Upper lobe of right lung (tissue), 1 donor: Measurements from ENCODE around the gene ESYT2. TPM values are rescaled to one million over a fixed set of nuclear protein-coding genes. Genes with fewer than 3 reads are reported as not detected.
A peak's percentile ranks its signal among the peaks of the same experiment; 100 is the strongest.

Experiments used
- ATAC-seq: fragments of 200-7000 bp; cut with Tn5 transposase; one replicate; pipeline ENCODE4 v1.9.1; 2020; ENCODE audit warnings: mild to moderate bottlenecking, moderate library complexity
- DNase-seq: peaks from one replicate; pipeline ENCODE4 v3.0.0-alpha.2; 2020
- H3K27ac ChIP-seq: fragments of 200-600 bp; one replicate; pipeline ENCODE4 v1.8.0; 2022
- H3K27me3 ChIP-seq: fragments of 200-600 bp; one replicate; pipeline ENCODE4 v1.8.0; 2022; ENCODE audit warnings: mild to moderate bottlenecking
- H3K36me3 ChIP-seq: fragments of 200-600 bp; one replicate; pipeline ENCODE4 v1.8.0; 2022
- H3K4me1 ChIP-seq: fragments of 200-600 bp; one replicate; pipeline ENCODE4 v1.8.0; 2022
- H3K4me3 ChIP-seq: fragments of 200-600 bp; one replicate; pipeline ENCODE4 v1.8.0; 2022; ENCODE audit warnings: mild to moderate bottlenecking
- H3K9me3 ChIP-seq: fragments of 200-600 bp; one replicate; pipeline ENCODE4 v1.8.0; 2022
- CTCF ChIP-seq: fragments of 200-600 bp; IDR thresholded peaks from one replicate; pipeline ENCODE4 v1.8.0; 2022; ENCODE audit warnings: antibody characterized with exemption
- intact Hi-C: fragments of 100-400 bp; cut with DNase I; formaldehyde crosslinking; loops from one replicate; pipeline ENCODE4 v1.11.0; 2022
- total RNA-seq: library from RNA; stranded (reverse); fragmentation: NEBNext Ultra II Directional; extraction: Animal tissue kit (Norgen Biotek cat#: 25700); gene quantifications from one replicate; pipeline ENCODE4 v1.2.1, GENCODE V29; 2021
- donor health status: DM: no; HTN: yes; CAD: no; lungs with severe emphysema.

Gene ESYT2
- total RNA-seq, 1 donor from 2014 or later, result 63.1 TPM

DNA sequence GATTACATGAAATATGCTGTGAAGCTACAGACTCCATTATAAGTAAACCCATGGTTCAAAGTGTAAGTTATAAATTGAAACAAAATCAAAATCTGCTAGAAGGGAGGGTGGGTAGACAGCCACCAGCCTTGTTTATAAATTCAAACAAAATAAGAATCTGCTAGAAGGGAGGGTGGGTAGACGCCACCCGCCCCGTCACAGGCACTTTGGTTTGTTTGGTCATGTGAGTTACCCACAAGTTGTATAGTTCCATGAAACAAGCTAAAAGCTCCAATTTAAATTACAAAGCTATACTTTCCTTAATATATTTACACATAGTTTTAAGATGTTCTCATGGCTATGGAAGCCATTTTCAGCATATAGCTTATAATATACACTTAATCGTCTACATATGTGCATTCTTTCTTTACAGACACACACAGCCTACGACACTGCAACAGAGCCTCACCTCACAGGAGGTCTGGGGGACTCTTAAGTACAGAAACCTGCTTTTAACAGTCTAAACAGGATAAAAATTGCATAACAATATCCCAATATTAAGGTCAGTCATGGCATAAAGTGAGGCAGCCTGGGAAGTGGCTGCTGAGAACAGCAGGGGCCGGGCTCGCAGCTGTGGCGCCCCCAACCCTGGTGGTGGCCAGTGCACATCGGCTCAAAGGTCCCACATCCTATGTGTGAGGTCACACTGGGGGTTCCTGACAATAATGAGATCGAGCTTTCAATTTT lies 96.7 kb downstream of the ESYT2 start:
- Histone ChIP-seq H3K27ac (no peak overlapping the region), H3K36me3 (peaks cover 46% of the 10 kb centered on the region), H3K27me3 (no peaks in the 10 kb centered on the region), H3K4me3 (no peak overlapping the region), H3K9me3 (no peaks in the 10 kb centered on the region), H3K4me1 (no peaks in the 10 kb centered on the region)
- intact Hi-C loops, result no loop called here
- TF ChIP-seq CTCF, result no peak
- ATAC-seq (no peak), DNase-seq (no peak)

- Histone ChIP-seq H3K36me3 (peaks cover 37% of the 10 kb centered on the region), H3K4me1 (no peaks in the 10 kb centered on the region), H3K27ac (no peak overlapping the region), H3K27me3 (no peaks in the 10 kb centered on the region), H3K4me3 (no peak overlapping the region), H3K9me3 (no peaks in the 10 kb centered on the region)
- intact Hi-C loops, result no loop called here
- DNase-seq (no peak), ATAC-seq (no peak)
- TF ChIP-seq CTCF, result no peak
These were observed 97.5 kb downstream of the ESYT2 start for GRCh38 chr7:158731761-158732160.

- no peaks in the 10 kb centered on the region for H3K4me1 ChIP-seq
- DNase-seq, result no peak
- no peaks in the 10 kb centered on the region for H3K27me3 ChIP-seq
- TF ChIP-seq CTCF, result no peak
- H3K36me3 ChIP-seq, result peaks cover 26% of the 10 kb centered on the region
- H3K4me3 ChIP-seq, result no peak overlapping the region
- H3K9me3 ChIP-seq, result no peaks in the 10 kb centered on the region
- ATAC-seq, result peak; percentile 27
- intact Hi-C loops, result no loop called here
- no peak overlapping the region for H3K27ac ChIP-seq
These were observed 98.6 kb downstream of the ESYT2 start for GRCh38 chr7:158730383-158731346.

GRCh38 chr7:158729646-158730382 lies 99.5 kb downstream of the ESYT2 start:
- ATAC-seq (peak; percentile 17), DNase-seq (no peak)
- Histone ChIP-seq H3K27me3 (no peaks in the 10 kb centered on the region), H3K9me3 (no peaks in the 10 kb centered on the region), H3K36me3 (peaks cover 19% of the 10 kb centered on the region), H3K4me1 (no peaks in the 10 kb centered on the region), H3K27ac (no peak overlapping the region), H3K4me3 (no peak overlapping the region)
- intact Hi-C loops, result no loop called here
- no peak for TF ChIP-seq CTCF

GRCh38 chr7:158728911-158729645 lies 100.2 kb downstream of the ESYT2 start:
- no peak for TF ChIP-seq CTCF
- DNase-seq, result no peak
- Histone ChIP-seq H3K4me3 (no peak overlapping the region), H3K9me3 (no peaks in the 10 kb centered on the region), H3K27ac (no peak overlapping the region), H3K27me3 (no peaks in the 10 kb centered on the region), H3K36me3 (peaks cover 12% of the 10 kb centered on the region), H3K4me1 (no peaks in the 10 kb centered on the region)
- peak; percentile 31 for ATAC-seq
- intact Hi-C loops, result no loop called here
